HCT116 (cell line): ENCODE data around the gene LZTR1. TPM values are rescaled to one million over a fixed set of nuclear protein-coding genes. Genes with fewer than 3 reads are reported as not detected.

Experiments
- ATAC-seq: fragments of 200-7000 bp; cut with Tn5 transposase; 2 replicates; pipeline ENCODE4 v1.9.1; 2020; ENCODE audit warnings: mild to moderate bottlenecking, moderate library complexity
- BruUV-seq: library from RNA; stranded (reverse); fragments of 400-500 nt; replicated peaks from 2 replicates; lab custom pipeline; 2021; lab: Mats Ljungman, UMichigan
- CTCF ChIA-PET: fragments of 300-600 bp; sonication (Branson Sonifier 250); formaldehyde crosslinking; loops from one replicate; lab custom pipeline; 2021; ENCODE audit warnings: antibody characterized with exemption; lab: Charles Lee
- POLR2A ChIA-PET: fragments of 300-600, 350-600 bp; sonication (Branson Sonifier 250); formaldehyde crosslinking; loops from one replicate; lab custom pipeline; 2021; ENCODE audit warnings: antibody characterized with exemption; lab: Charles Lee
- RAD21 ChIA-PET, 2 experiments: fragments of 300-600 bp; sonication (Branson Sonifier 250); formaldehyde crosslinking; loops; one replicate each; lab custom pipeline; 2023; ENCODE audit warnings: low total read pairs in 2 of 2; ENCODE audit not compliant: uncharacterized antibody in 2 of 2, unreplicated experiment in 2 of 2, low non-redundant PET in 1 of 2; lab: Charles Lee
- DNase-seq: peaks from one replicate; pipeline ENCODE4 v3.0.0-alpha.2; 2010; ENCODE audit warnings: low read depth, low spot score
- H2AFZ ChIP-seq: fragments of 200-600 bp; shearing (Covaris generic), sonication (generic); 2 replicates; pipeline ENCODE4 v1.6.1; 2017; ENCODE audit warnings: low read depth, mixed run types, mixed read lengths, antibody characterized with exemption, low read length; ENCODE audit not compliant: poor library complexity, severe bottlenecking
- H3K27ac ChIP-seq: 2 replicates; pipeline ENCODE4 v1.5.1; 2012; ENCODE audit warnings: low read depth, low read length
- H3K27me3 ChIP-seq: fragments of 200-600 bp; sonication (generic); 2 replicates; pipeline ENCODE4 v1.6.1; 2016; ENCODE audit warnings: mixed run types, low read length, mixed read lengths; ENCODE audit not compliant: insufficient read depth
- H3K36me3 ChIP-seq, 2 experiments: fragments of 200-500 bp in 1 of 2; fragments of 200-600 bp in 1 of 2; sonication (Bioruptor generic) in 1 of 2; sonication (generic) in 1 of 2; 2 replicates each; pipeline versions ENCODE4 v1.5.1 to v1.6.1; 2014 to 2016; ENCODE audit warnings: low read length in 2 of 2, inconsistent platforms in 1 of 2, mixed read lengths in 1 of 2, mixed run types in 1 of 2; ENCODE audit not compliant: insufficient read depth in 2 of 2, control insufficient read depth in 1 of 2
- H3K4me1 ChIP-seq, 2 experiments: fragments of 200-600 bp in 1 of 2; sonication (generic) in 1 of 2; 2 replicates each; pipeline versions ENCODE4 v1.5.1 to v1.6.1; 2012 to 2017; ENCODE audit warnings: low read length in 2 of 2, inconsistent platforms in 1 of 2, mild to moderate bottlenecking in 1 of 2, mixed read lengths in 1 of 2, mixed run types in 1 of 2, moderate library complexity in 1 of 2; ENCODE audit not compliant: insufficient read depth in 2 of 2, control insufficient read depth in 1 of 2
- H3K4me2 ChIP-seq: fragments of 200-600 bp; sonication (generic); 2 replicates; pipeline ENCODE4 v1.6.1; 2017; ENCODE audit warnings: mixed run types, low read length, mixed read lengths
- H3K4me3 ChIP-seq, 2 experiments: fragments of 200-600 bp in 1 of 2; sonication (generic) in 1 of 2; replicated peaks in 1 of 2; 2 replicates each; pipeline ENCODE4 v1.5.1; 2011 to 2016; ENCODE audit warnings: low read length in 2 of 2, control low read depth in 1 of 2, low read depth in 1 of 2, mild to moderate bottlenecking in 1 of 2, mixed read lengths in 1 of 2, mixed run types in 1 of 2
- H3K79me2 ChIP-seq: fragments of 200-600 bp; sonication (generic); 2 replicates; pipeline ENCODE4 v1.6.1; 2017; ENCODE audit warnings: mild to moderate bottlenecking, mixed run types, low read length, moderate library complexity, mixed read lengths; ENCODE audit not compliant: insufficient read depth
- H3K9ac ChIP-seq: fragments of 200-600 bp; sonication (generic); 2 replicates; pipeline ENCODE4 v1.6.1; 2016; ENCODE audit warnings: low read length, mixed read lengths
- H3K9me2 ChIP-seq: fragments of 200-600 bp; sonication (generic), shearing (Covaris generic); 2 replicates; pipeline ENCODE4 v1.6.1; 2017; ENCODE audit warnings: mixed run types, mild to moderate bottlenecking, moderate library complexity; ENCODE audit not compliant: insufficient read depth
- H3K9me3 ChIP-seq, 2 experiments: fragments of 200-500 bp in 1 of 2; fragments of 200-600 bp in 1 of 2; sonication (Bioruptor generic) in 1 of 2; sonication (generic) in 1 of 2; 2 replicates each; pipeline ENCODE4 v1.6.1; 2014 to 2017; ENCODE audit warnings: low read length in 2 of 2, mixed read lengths in 2 of 2, inconsistent platforms in 1 of 2, low read depth in 1 of 2, mild to moderate bottlenecking in 1 of 2, mixed run types in 1 of 2, moderate library complexity in 1 of 2; ENCODE audit not compliant: control insufficient read depth in 1 of 2, insufficient read depth in 1 of 2
- H4K20me1 ChIP-seq: fragments of 200-600 bp; sonication (generic), shearing (Covaris generic); 2 replicates; pipeline ENCODE4 v1.6.1; 2017; ENCODE audit warnings: mixed run types, mild to moderate bottlenecking, moderate library complexity; ENCODE audit not compliant: insufficient read depth
- CBX3 ChIP-seq: IDR thresholded peaks from 2 replicates; pipeline ENCODE4 v1.6.1; 2012; ENCODE audit warnings: low read depth
- CEBPB ChIP-seq: IDR thresholded peaks from 2 replicates; pipeline ENCODE4 v1.6.1; 2012; ENCODE audit warnings: low read depth
- EGR1 ChIP-seq: IDR thresholded peaks from 2 replicates; pipeline ENCODE4 v1.6.1; 2012; ENCODE audit warnings: low read depth
- ELF1 ChIP-seq: IDR thresholded peaks from 2 replicates; pipeline ENCODE4 v1.6.1; 2012; ENCODE audit warnings: low read depth, borderline replicate concordance
- EZH2phosphoT487 ChIP-seq: fragments of 200-600 bp; IDR thresholded peaks from 2 replicates; pipeline ENCODE4 v1.6.1; 2018; ENCODE audit warnings: antibody characterized with exemption, borderline replicate concordance
- JUND ChIP-seq: IDR thresholded peaks from 2 replicates; pipeline ENCODE4 v1.6.1; 2012
- RAD21 ChIP-seq: IDR thresholded peaks from 2 replicates; pipeline ENCODE4 v1.6.1; 2012; ENCODE audit warnings: low read depth, mild to moderate bottlenecking
- SIN3A ChIP-seq: IDR thresholded peaks from 2 replicates; pipeline ENCODE4 v1.6.1; 2012; ENCODE audit warnings: low read depth
- SP1 ChIP-seq: IDR thresholded peaks from 2 replicates; pipeline ENCODE4 v1.6.1; 2012; ENCODE audit warnings: low read depth
- SRF ChIP-seq: IDR thresholded peaks from 2 replicates; pipeline ENCODE4 v1.6.1; 2012; ENCODE audit warnings: low read depth
- ZFX ChIP-seq: fragments of 450-650 bp; IDR thresholded peaks from 2 replicates; pipeline ENCODE4 v1.6.1; 2017
- intact Hi-C: fragments of 100-400 bp; cut with micrococcal nuclease; formaldehyde crosslinking; loops from 2 replicates; pipeline ENCODE4 v1.10.0; 2022
- total RNA-seq: library from RNA; stranded (reverse); gene quantifications from one replicate; pipeline ENCODE4 v1.2.1, GENCODE V29; 2021; ENCODE audit not compliant: unreplicated experiment
- TF ChIP-seq, protein P1 (sequence below): IDR thresholded peaks from 2 replicates; pipeline ENCODE4 v1.6.1; 2012; ENCODE audit warnings: low read depth
- TF ChIP-seq, protein P2 (sequence below): IDR thresholded peaks from 2 replicates; pipeline ENCODE4 v1.6.1; 2011; ENCODE audit warnings: mild to moderate bottlenecking, low read length, moderate library complexity; ENCODE audit not compliant: insufficient replicate concordance; ENCODE audit errors: extremely low read depth

The LZTR1 gene
- total RNA-seq, 1 experiment from 2014 or later: 56.5 TPM

DNA sequence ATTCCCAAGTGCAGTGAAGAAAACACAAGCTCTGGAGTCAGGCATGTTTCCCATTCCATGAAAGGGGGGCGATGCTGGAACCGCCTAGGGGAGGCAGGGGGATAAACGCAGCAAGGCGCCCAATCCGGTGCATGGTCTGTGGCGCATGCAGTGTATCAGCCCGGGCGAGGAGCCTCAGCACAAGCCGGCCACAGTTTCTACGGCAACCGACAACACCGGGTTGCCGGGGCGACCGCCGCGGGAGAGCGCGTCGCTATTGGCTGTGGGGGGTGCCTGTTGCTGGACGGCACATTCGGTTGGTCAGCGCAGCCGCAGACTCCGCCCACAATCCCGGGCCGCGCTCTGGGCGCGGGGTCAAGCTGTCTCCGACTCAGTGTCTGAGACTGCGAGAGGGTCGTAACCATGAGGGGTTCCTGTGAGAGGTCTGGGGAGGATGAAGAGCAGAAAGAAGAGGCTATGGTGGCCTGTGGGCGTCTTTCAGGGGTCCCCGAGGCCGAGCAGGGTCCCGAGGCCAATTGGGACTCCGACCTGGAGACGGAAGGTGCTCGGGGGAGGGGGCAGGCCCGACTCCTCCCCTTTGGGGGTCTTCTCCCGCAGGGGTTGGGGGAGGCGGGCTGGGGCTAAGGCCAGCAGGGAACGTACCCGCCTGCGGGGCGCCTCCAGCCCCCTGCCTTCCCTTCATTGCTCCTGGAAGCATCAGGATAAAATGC is 63.6 kb downstream of the LZTR1 start, which contains the start of gene LRRC74B:
LRRC74B (plus strand) TSS at position 362 of the 710 bp plus-strand sequence; CDS start at position 403, 41 bp downstream.
- H3K4me2 ChIP-seq: peak within 1 kb of the TSS; percentile 60
- peak within 1 kb of the TSS; percentile 65 for H2AFZ ChIP-seq
- TF ChIP-seq SP1: peak; percentile 85
- no peak for TF ChIP-seq EZH2phosphoT487
- TF ChIP-seq RAD21: no peak
- no peak for TF ChIP-seq ZFX
- no peak for TF ChIP-seq EGR1
- TF ChIP-seq SRF: no peak
- TF ChIP-seq SIN3A: no peak
- no peaks in the 10 kb centered on the region for H3K9me2 ChIP-seq
- no peak within 1 kb of the TSS for H3K27ac ChIP-seq
- H4K20me1 ChIP-seq: no peaks in the 10 kb centered on the region
- RAD21 ChIA-PET: no interaction called here
- no peak within 1 kb of the TSS for H3K9ac ChIP-seq
- H3K79me2 ChIP-seq: no peaks in the 10 kb centered on the region
- CTCF ChIA-PET: interaction anchor here (1.1 to 1.6 kb wide), 2 partner anchors 25 to 57 kb away, joined by 3 read pairs; no protein-coding TSS in a partner anchor
- peak; percentile 99 for ATAC-seq
- intact Hi-C loops: no loop called here
- no peaks in the 10 kb centered on the region for H3K27me3 ChIP-seq
- no TSS peak for BruUV-seq
- H3K4me3 ChIP-seq: peak within 1 kb of the TSS; percentile 7 to 32; a peak in 3 of 4 replicates
- POLR2A ChIA-PET: no interaction called here
- H3K4me1 ChIP-seq: peaks cover 0 to 31% of the 10 kb centered on the region in 2 experiments; a peak in 2 of 4 replicates
- peak; percentile 63 for DNase-seq
- no peaks in the 10 kb centered on the region for H3K9me3 ChIP-seq
- no peaks in the 10 kb centered on the region for H3K36me3 ChIP-seq

DNA sequence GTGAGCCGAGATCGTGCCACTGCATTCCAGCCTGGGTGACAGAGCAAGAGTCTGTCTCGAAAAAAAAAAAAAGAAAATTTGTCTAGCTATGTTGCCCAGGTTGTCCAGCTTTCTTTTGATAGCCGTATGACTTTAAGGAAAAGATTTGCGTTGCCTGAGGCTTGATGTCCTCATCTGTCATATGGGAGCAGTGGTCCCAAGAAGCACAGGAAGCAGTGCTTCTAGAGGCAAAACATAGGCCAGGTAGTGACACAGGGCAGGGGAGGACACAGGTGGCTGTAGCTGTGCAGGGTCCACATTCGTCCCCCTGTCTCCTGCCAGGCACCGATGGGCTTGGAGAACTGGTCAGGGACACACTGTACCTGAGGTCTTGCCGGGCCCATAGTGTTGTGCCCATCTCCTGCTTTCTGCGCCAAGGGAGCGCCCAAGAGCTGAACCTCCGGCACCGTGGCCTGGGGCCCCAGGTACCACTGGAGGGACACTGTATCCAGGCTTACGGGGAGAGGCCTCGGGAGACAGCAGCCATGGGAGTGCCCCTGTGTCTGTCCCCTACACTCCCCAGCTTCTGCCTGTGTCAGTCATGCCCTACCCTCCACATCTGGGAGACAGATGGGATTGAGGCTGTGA is 65.1 kb downstream of the LZTR1 start:
- ATAC-seq: no peak
- H3K9ac ChIP-seq: no peak overlapping the region
- DNase-seq: no peak
- ChIA-PET POLR2A (no interaction called here), CTCF (interaction anchor here (1.6 kb wide), 1 partner anchor 56 kb away, joined by 3 read pairs; no protein-coding TSS in a partner anchor), RAD21 (no interaction called here)
- H3K4me3 ChIP-seq: no peak overlapping the region
- H3K27me3 ChIP-seq: no peaks in the 10 kb centered on the region
- H3K4me1 ChIP-seq: peaks cover 0 to 25% of the 10 kb centered on the region in 2 experiments; a peak in 2 of 4 replicates
- no peaks in the 10 kb centered on the region for H3K79me2 ChIP-seq
- H4K20me1 ChIP-seq: no peaks in the 10 kb centered on the region
- H3K9me3 ChIP-seq: no peaks in the 10 kb centered on the region
- no peaks in the 10 kb centered on the region for H3K9me2 ChIP-seq
- H3K36me3 ChIP-seq: no peaks in the 10 kb centered on the region
- no peak overlapping the region for H2AFZ ChIP-seq
- H3K4me2 ChIP-seq: no peak overlapping the region
- no peak overlapping the region for H3K27ac ChIP-seq
- no TSS peak for BruUV-seq
- intact Hi-C loops: no loop called here
- no peak for TF ChIP-seq JUND
- no peak for TF ChIP-seq ZFX
- TF ChIP-seq SRF: no peak
- TF ChIP-seq, protein P1, sequence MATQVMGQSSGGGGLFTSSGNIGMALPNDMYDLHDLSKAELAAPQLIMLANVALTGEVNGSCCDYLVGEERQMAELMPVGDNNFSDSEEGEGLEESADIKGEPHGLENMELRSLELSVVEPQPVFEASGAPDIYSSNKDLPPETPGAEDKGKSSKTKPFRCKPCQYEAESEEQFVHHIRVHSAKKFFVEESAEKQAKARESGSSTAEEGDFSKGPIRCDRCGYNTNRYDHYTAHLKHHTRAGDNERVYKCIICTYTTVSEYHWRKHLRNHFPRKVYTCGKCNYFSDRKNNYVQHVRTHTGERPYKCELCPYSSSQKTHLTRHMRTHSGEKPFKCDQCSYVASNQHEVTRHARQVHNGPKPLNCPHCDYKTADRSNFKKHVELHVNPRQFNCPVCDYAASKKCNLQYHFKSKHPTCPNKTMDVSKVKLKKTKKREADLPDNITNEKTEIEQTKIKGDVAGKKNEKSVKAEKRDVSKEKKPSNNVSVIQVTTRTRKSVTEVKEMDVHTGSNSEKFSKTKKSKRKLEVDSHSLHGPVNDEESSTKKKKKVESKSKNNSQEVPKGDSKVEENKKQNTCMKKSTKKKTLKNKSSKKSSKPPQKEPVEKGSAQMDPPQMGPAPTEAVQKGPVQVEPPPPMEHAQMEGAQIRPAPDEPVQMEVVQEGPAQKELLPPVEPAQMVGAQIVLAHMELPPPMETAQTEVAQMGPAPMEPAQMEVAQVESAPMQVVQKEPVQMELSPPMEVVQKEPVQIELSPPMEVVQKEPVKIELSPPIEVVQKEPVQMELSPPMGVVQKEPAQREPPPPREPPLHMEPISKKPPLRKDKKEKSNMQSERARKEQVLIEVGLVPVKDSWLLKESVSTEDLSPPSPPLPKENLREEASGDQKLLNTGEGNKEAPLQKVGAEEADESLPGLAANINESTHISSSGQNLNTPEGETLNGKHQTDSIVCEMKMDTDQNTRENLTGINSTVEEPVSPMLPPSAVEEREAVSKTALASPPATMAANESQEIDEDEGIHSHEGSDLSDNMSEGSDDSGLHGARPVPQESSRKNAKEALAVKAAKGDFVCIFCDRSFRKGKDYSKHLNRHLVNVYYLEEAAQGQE: no peak
- TF ChIP-seq RAD21: no peak
- no peak for TF ChIP-seq EGR1
- TF ChIP-seq, protein P2, sequence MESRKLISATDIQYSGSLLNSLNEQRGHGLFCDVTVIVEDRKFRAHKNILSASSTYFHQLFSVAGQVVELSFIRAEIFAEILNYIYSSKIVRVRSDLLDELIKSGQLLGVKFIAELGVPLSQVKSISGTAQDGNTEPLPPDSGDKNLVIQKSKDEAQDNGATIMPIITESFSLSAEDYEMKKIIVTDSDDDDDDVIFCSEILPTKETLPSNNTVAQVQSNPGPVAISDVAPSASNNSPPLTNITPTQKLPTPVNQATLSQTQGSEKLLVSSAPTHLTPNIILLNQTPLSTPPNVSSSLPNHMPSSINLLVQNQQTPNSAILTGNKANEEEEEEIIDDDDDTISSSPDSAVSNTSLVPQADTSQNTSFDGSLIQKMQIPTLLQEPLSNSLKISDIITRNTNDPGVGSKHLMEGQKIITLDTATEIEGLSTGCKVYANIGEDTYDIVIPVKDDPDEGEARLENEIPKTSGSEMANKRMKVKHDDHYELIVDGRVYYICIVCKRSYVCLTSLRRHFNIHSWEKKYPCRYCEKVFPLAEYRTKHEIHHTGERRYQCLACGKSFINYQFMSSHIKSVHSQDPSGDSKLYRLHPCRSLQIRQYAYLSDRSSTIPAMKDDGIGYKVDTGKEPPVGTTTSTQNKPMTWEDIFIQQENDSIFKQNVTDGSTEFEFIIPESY: no peak
- no peak for TF ChIP-seq SP1
- TF ChIP-seq ELF1: no peak
- TF ChIP-seq CBX3: no peak
- no peak for TF ChIP-seq CEBPB
